22Rv1 (cell line): Measurements from ENCODE around the gene NAA11.

ENCODE experiments used
- ZFX ChIP-seq: fragments of 450-650 bp; IDR thresholded peaks from 2 replicates; pipeline ENCODE4 v1.6.1; 2017; ENCODE audit warnings: antibody characterized with exemption, borderline replicate concordance
- TF ChIP-seq, protein P1 (sequence below): fragments of 450-650 bp; IDR thresholded peaks from 2 replicates; pipeline ENCODE4 v1.5.1; 2017; ENCODE audit warnings: mild to moderate bottlenecking

DNA sequence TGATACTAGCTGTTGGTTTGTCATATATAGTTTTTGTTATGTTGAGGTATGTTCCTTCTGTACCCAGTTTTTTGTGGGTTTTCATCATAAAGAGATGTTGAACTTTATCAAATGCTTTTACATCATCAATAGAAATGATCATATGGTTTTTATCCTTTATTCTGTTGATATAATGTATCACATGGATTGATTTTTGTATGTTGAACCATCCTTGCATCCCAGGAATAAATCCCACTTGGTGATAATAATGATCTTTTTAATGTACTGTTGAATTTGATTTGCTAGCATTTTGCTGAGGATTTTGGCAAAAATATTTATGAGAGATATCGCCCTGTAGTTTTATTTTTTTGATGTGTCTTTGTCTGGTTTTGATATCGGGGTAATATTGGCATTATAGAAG is 22.5 kb upstream of the NAA11 start:
- TF ChIP-seq, protein P1, sequence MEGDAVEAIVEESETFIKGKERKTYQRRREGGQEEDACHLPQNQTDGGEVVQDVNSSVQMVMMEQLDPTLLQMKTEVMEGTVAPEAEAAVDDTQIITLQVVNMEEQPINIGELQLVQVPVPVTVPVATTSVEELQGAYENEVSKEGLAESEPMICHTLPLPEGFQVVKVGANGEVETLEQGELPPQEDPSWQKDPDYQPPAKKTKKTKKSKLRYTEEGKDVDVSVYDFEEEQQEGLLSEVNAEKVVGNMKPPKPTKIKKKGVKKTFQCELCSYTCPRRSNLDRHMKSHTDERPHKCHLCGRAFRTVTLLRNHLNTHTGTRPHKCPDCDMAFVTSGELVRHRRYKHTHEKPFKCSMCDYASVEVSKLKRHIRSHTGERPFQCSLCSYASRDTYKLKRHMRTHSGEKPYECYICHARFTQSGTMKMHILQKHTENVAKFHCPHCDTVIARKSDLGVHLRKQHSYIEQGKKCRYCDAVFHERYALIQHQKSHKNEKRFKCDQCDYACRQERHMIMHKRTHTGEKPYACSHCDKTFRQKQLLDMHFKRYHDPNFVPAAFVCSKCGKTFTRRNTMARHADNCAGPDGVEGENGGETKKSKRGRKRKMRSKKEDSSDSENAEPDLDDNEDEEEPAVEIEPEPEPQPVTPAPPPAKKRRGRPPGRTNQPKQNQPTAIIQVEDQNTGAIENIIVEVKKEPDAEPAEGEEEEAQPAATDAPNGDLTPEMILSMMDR = no peak
- TF ChIP-seq ZFX = no peak
